D341Med (cell line): ENCODE measurements around the gene TNRC18.
"Not testable (repeated sequence)": the region's sequence is repeated elsewhere in the genome, so short reads cannot be mapped to it uniquely, and the experiment has no call there.

Experiments used
- DNase-seq: peaks from one replicate; pipeline ENCODE4 v3.0.0; 2012; ENCODE audit warnings: low spot score

Gene TNRC18

GRCh38 chr7:5267829-5268228 lies 155.8 kb downstream of the TNRC18 start:
- not testable (repeated sequence) for DNase-seq

- DNase-seq: peak; percentile 37
Observed at GRCh38 chr7:5266191-5267028, 157.2 kb downstream of the TNRC18 start.

GRCh38 chr7:5265320-5266190 lies 158.1 kb downstream of the TNRC18 start:
- DNase-seq: peak; percentile 4

GRCh38 chr7:5263066-5263465 lies 160.6 kb downstream of the TNRC18 start:
- peak; percentile 24 for DNase-seq

GRCh38 chr7:5260530-5261068 lies 163.0 kb downstream of the TNRC18 start:
- DNase-seq: not testable (repeated sequence)
